H9 (cell line): ENCODE results near the gene MUC5B. TPM values are rescaled to one million over a fixed set of nuclear protein-coding genes. Genes with fewer than 3 reads are reported as not detected.

ENCODE experiments used
- DNase-seq: peaks from one replicate; pipeline ENCODE4 v3.0.0-alpha.2; 2017
- H2AFZ ChIP-seq: one replicate; pipeline ENCODE4 v1.6.1; 2013; ENCODE audit warnings: mild to moderate bottlenecking, low read length, control low read depth, moderate library complexity
- H2AK5ac ChIP-seq: 2 replicates; pipeline ENCODE4 v1.6.1; 2013; ENCODE audit warnings: low read length, control low read depth, mixed read lengths; ENCODE audit not compliant: insufficient read length
- H2BK120ac ChIP-seq: one replicate; pipeline ENCODE4 v1.6.1; 2013; ENCODE audit warnings: low read depth, mild to moderate bottlenecking, low read length, control low read depth, inconsistent platforms; ENCODE audit not compliant: poor library complexity, severe bottlenecking
- H2BK12ac ChIP-seq: 2 replicates; pipeline ENCODE4 v1.6.1; 2013; ENCODE audit warnings: low read length, control low read depth, mixed read lengths, low read depth; ENCODE audit not compliant: insufficient read length
- H2BK15ac ChIP-seq: 2 replicates; pipeline ENCODE4 v1.6.1; 2013; ENCODE audit warnings: low read depth, low read length, control low read depth
- H2BK20ac ChIP-seq: one replicate; pipeline ENCODE4 v1.6.1; 2013; ENCODE audit warnings: low read depth, mild to moderate bottlenecking, low read length, control low read depth, inconsistent platforms; ENCODE audit not compliant: poor library complexity, severe bottlenecking
- H2BK5ac ChIP-seq: 2 replicates; pipeline ENCODE4 v1.6.1; 2013; ENCODE audit warnings: low read length, control low read depth, mixed read lengths; ENCODE audit not compliant: insufficient read length
- H3K14ac ChIP-seq: 2 replicates; pipeline ENCODE4 v1.6.1; 2013; ENCODE audit warnings: low read length, control low read depth; ENCODE audit not compliant: insufficient read depth
- H3K18ac ChIP-seq: 2 replicates; pipeline ENCODE4 v1.6.1; 2013; ENCODE audit warnings: low read depth, mild to moderate bottlenecking, mixed read lengths, low read length, control low read depth; ENCODE audit not compliant: insufficient read length
- H3K23ac ChIP-seq: 2 replicates; pipeline ENCODE4 v1.6.1; 2013; ENCODE audit warnings: low read length, control low read depth, mixed read lengths, low read depth; ENCODE audit not compliant: insufficient read length
- H3K23me2 ChIP-seq: 2 replicates; pipeline ENCODE4 v1.6.1; 2013; ENCODE audit warnings: low read depth, mild to moderate bottlenecking, mixed read lengths, low read length, control low read depth; ENCODE audit not compliant: insufficient read length, poor library complexity, severe bottlenecking
- H3K27ac ChIP-seq: 2 replicates; pipeline ENCODE4 v1.5.1; 2013; ENCODE audit warnings: low read length, control low read depth, mixed read lengths, low read depth; ENCODE audit not compliant: insufficient read length
- H3K27me3 ChIP-seq: 2 replicates; pipeline ENCODE4 v1.6.1; 2013; ENCODE audit warnings: low read length, control low read depth, inconsistent platforms; ENCODE audit not compliant: insufficient read depth
- H3K4ac ChIP-seq: 2 replicates; pipeline ENCODE4 v1.6.1; 2013; ENCODE audit warnings: low read depth, mild to moderate bottlenecking, control low read depth, inconsistent platforms, low read length, moderate library complexity
- H3K4me1 ChIP-seq: 2 replicates; pipeline ENCODE4 v1.6.1; 2013; ENCODE audit warnings: low read length, control low read depth, inconsistent platforms; ENCODE audit not compliant: insufficient read depth
- H3K4me2 ChIP-seq: 2 replicates; pipeline ENCODE4 v1.6.1; 2013; ENCODE audit warnings: low read length, control low read depth, mixed read lengths; ENCODE audit not compliant: insufficient read length, insufficient read depth
- H3K56ac ChIP-seq: 2 replicates; pipeline ENCODE4 v1.6.1; 2013; ENCODE audit warnings: low read depth, mild to moderate bottlenecking, mixed read lengths, low read length, control low read depth; ENCODE audit not compliant: insufficient read length
- H3K79me1 ChIP-seq: 2 replicates; pipeline ENCODE4 v1.6.1; 2013; ENCODE audit warnings: low read depth, mild to moderate bottlenecking, moderate library complexity, low read length, control low read depth, inconsistent platforms; ENCODE audit not compliant: insufficient read depth, poor library complexity, severe bottlenecking
- H3K79me2 ChIP-seq: 2 replicates; pipeline ENCODE4 v1.6.1; 2013; ENCODE audit warnings: low read length, control low read depth, inconsistent platforms; ENCODE audit not compliant: insufficient read depth
- H3K9ac ChIP-seq: 2 replicates; pipeline ENCODE4 v1.6.1; 2013; ENCODE audit warnings: low read length, control low read depth, mixed read lengths; ENCODE audit not compliant: insufficient read length; ENCODE audit errors: extremely low read depth
- H3K9me3 ChIP-seq: one replicate; pipeline ENCODE4 v1.6.1; 2013; ENCODE audit warnings: low read depth, low read length, inconsistent platforms; ENCODE audit not compliant: control insufficient read depth
- H3T11ph ChIP-seq: one replicate; pipeline ENCODE4 v1.6.1; 2013; ENCODE audit warnings: mild to moderate bottlenecking, low read length, control low read depth, inconsistent platforms
- H4K20me1 ChIP-seq: one replicate; pipeline ENCODE4 v1.6.1; 2013; ENCODE audit not compliant: control insufficient read depth, insufficient read length, insufficient read depth
- H4K5ac ChIP-seq: 2 replicates; pipeline ENCODE4 v1.6.1; 2013; ENCODE audit warnings: low read depth, mild to moderate bottlenecking, mixed read lengths, low read length, control low read depth; ENCODE audit not compliant: insufficient read length
- H4K8ac ChIP-seq: replicated peaks from 2 replicates; pipeline ENCODE4 v1.6.1; 2013; ENCODE audit warnings: low read length, control low read depth, mixed read lengths, low read depth; ENCODE audit not compliant: insufficient read length
- H4K91ac ChIP-seq: 2 replicates; pipeline ENCODE4 v1.6.1; 2013; ENCODE audit warnings: low read depth, mild to moderate bottlenecking, moderate library complexity, mixed read lengths, low read length, control low read depth; ENCODE audit not compliant: insufficient read length
- H3K27ac Mint-ChIP-seq, 3 experiments: 2 replicates in 2 of 3; 3 replicates in 1 of 3; pipeline ENCODE4 v1.8.0; 2020 to 2021; ENCODE audit warnings: mixed read lengths in 3 of 3, mild to moderate bottlenecking in 1 of 3, moderate library complexity in 1 of 3
- H3K27me3 Mint-ChIP-seq: 2 replicates; pipeline ENCODE4 v1.8.0; 2021; ENCODE audit warnings: low read depth, mild to moderate bottlenecking, moderate library complexity, mixed read lengths
- H3K36me3 Mint-ChIP-seq, 3 experiments: 2 replicates in 2 of 3; 3 replicates in 1 of 3; pipeline ENCODE4 v1.8.0; 2020 to 2021; ENCODE audit warnings: low read depth in 3 of 3, mixed read lengths in 3 of 3; ENCODE audit not compliant: insufficient read depth in 1 of 3
- H3K4me1 Mint-ChIP-seq, 2 experiments: 2 replicates each; pipeline ENCODE4 v1.8.0; 2020; ENCODE audit warnings: mixed read lengths in 2 of 2
- H3K4me3 Mint-ChIP-seq, 2 experiments: 2 replicates in 1 of 2; 3 replicates in 1 of 2; pipeline ENCODE4 v1.8.0; 2020 to 2021; ENCODE audit warnings: mild to moderate bottlenecking in 2 of 2, mixed read lengths in 2 of 2, moderate library complexity in 1 of 2
- H3K9me3 Mint-ChIP-seq, 2 experiments: 2 replicates in 1 of 2; 3 replicates in 1 of 2; pipeline ENCODE4 v1.8.0; 2020; ENCODE audit warnings: mild to moderate bottlenecking in 2 of 2, mixed read lengths in 2 of 2, moderate library complexity in 1 of 2
- CTCF ChIP-seq: fragments of 200-600 bp; sonication (generic); conservative IDR thresholded peaks from 3 replicates; pipeline ENCODE4 v1.8.0; 2021; ENCODE audit warnings: antibody characterized with exemption, mild to moderate bottlenecking
- WGBS: extraction: QIAGEN DNeasy Blood & Tissue Kit; methylation state at CpG from one replicate; pipeline ENCODE4 v1.1.7; 2013; ENCODE audit warnings: missing lambda C conversion rate, low lambda C conversion rate, mixed read lengths; ENCODE audit not compliant: insufficient read length; ENCODE audit errors: extremely low coverage; 5-methylcytosine and 5-hydroxymethylcytosine counted together
- total RNA-seq: library from RNA; stranded (reverse); gene quantifications from 2 replicates; pipeline ENCODE4 v1.2.1, GENCODE V29; 2021

Gene MUC5B
- total RNA-seq, 1 experiment from 2014 or later = not detected

GRCh38 chr11:1253103-1253485 lies 30.2 kb downstream of the MUC5B start:
- Histone ChIP-seq H3K9me3 (peaks cover 9% of the 10 kb centered on the region), H2BK20ac (no peak overlapping the region), H3K4me1 (no peaks in the 10 kb centered on the region), H3K56ac (no peak overlapping the region), H4K5ac (no peak overlapping the region), H3K4ac (no peak overlapping the region), H2BK5ac (no peak overlapping the region), H3K9ac (no peak overlapping the region), H3K23me2 (no peaks in the 10 kb centered on the region), H4K91ac (no peak overlapping the region), H3K79me1 (no peaks in the 10 kb centered on the region), H3K14ac (no peak overlapping the region), H2AK5ac (no peak overlapping the region), H3K27ac (no peak overlapping the region), H3K18ac (no peak overlapping the region), H4K20me1 (no peaks in the 10 kb centered on the region), H3K27me3 (no peaks in the 10 kb centered on the region), H3K4me2 (no peak overlapping the region), H2BK12ac (no peak overlapping the region), H2AFZ (no peak overlapping the region), H3K23ac (no peak overlapping the region), H2BK120ac (no peak overlapping the region), H4K8ac (no peak overlapping the region), H3K79me2 (no peaks in the 10 kb centered on the region), H3T11ph (no peak overlapping the region), H2BK15ac (no peak overlapping the region)
- H3K9me3 Mint-ChIP-seq = peaks cover 38 to 39% of the 10 kb centered on the region in 2 experiments
- peaks cover 14% of the 10 kb centered on the region for H3K27me3 Mint-ChIP-seq
- no CpG with 5 or more reads among the region's 9 CpGs for WGBS
- no peak for DNase-seq
- peaks cover 11 to 13% (median 12%) of the 10 kb centered on the region in 3 experiments; a peak in 6 of 7 replicates for H3K36me3 Mint-ChIP-seq
- no peaks in the 10 kb centered on the region; a peak in 1 of 4 replicates for H3K4me1 Mint-ChIP-seq
- H3K27ac Mint-ChIP-seq = no peak overlapping the region
- no peak overlapping the region for H3K4me3 Mint-ChIP-seq
- no peak for TF ChIP-seq CTCF
